HG03103 (cell line): Measurements from ENCODE around the gene CD48.
"Not testable (repeated sequence)": the region's sequence is repeated elsewhere in the genome, so short reads cannot be mapped to it uniquely, and the experiment has no call there.

ENCODE experiments used
- ATAC-seq: cut with Tn5 transposase; IDR thresholded peaks from one replicate; pipeline ENCODE4 v1.9.1; 2021; ENCODE audit warnings: low read depth; ENCODE audit not compliant: unreplicated experiment

CD48 gene

DNA sequence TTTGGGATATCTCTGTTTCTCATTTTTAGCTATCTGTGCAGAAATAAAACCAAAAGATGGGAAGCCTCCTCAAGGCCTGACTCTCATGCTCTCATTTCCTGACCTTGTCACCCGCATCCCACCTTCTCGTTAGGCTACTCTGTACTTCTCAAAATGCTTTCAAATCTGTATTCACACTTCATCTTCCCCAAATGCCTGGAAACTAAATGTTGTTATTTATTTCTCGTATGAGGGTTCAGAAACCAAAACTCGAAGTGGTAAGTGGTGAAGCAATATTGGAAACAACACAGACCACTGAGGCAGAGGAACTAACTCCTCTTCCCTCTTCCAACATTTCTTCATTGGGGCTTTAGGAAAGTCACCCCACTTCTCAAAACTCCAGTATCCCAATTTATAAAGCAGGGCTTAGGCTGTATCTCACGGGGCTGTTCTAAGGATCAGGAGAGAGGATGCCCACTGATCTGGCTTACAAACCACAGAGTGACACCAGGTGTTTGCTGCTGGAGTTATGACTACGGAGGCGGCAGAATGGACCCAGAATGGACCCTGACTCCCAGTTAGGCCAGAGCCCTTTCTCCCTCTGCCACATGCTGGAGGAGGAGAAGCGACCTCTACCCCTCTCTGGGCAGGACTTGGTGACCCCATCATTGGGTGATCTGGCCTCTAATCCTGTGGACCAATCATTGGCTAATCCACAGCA lies 31.0 kb upstream of the CD48 start:
- ATAC-seq, result no peak

DNA sequence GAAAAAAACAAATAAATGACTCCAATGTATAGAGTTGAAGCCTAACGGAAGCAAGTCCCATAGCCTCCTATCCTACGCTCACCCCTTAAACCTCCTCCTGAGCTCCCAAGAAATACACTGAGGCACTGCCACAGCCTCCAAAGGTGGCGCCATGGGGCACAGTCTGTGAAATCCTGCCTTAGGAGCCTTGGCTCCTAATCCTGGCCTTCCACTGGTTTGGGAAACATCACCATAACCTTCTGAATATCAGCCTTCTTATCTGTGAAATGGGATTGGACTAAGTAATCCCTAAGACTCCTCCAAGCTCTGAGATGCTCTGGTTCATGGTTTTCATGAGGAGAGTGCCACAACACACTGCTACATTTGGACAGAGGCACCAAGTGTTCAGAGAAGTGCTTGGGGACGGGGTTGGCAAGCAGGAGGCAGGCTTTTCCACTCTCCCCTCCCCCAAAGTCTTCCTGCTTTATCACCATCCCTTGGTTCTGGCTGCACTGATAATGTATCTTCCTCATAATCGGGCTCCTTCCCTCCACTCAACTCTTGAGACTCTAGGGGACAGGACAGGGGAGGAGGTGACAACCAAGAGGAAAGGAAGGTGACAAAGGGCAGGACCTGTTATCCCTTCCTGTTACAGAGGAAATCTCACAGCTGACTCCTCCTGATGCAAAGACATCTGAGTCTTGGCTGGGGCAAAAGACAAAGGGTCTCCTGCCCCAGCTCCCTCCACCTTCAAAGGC lies 30.2 kb upstream of the CD48 start:
- no peak for ATAC-seq

DNA sequence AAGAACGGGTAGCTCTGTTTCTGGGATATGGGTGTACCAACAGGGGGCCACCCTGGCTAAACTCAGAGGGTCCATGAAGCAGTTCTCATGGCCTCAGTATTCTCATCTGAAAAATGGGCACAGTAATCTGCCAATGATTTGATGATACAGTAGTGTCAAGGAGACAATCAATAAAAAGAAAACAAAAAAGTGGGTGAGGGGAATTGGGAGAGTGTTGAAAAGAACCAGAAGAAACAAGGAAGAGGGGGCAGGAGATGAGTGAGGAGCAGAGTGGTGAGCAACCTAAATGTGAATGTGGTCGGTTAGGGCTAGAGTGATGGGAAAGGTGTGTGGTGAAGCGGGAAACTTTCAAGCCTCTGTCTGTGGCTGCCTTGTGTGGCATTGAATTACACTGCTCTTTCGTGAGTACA lies 29.5 kb upstream of the CD48 start:
- ATAC-seq, result no peak

DNA sequence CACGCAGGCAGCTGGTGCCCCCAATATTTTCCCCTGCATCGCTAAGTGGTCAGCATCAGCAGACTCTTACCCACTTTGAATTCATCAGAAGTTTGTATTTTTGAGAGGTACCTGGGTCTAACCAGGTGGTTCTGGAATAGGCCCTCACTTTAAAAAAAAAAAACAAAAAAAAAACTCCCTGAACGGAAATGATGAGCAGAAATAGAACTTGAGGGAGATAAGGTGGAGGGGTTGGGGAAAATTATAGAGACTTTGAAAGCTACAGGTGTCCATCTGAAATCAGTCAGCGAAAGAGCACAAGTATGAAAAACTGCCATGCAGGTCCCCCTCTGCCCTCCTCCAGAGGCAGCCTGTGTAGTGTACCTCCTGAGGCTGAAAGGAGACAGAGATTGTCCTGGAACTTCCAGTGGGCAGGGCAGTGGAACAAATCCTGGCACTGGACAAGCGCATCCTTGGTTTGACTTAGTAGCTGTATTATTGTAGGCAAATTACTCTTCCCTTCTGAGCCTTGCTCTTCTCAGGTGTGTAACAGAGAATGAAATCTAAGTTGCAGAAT lies 28.6 kb upstream of the CD48 start:
- no peak for ATAC-seq

DNA sequence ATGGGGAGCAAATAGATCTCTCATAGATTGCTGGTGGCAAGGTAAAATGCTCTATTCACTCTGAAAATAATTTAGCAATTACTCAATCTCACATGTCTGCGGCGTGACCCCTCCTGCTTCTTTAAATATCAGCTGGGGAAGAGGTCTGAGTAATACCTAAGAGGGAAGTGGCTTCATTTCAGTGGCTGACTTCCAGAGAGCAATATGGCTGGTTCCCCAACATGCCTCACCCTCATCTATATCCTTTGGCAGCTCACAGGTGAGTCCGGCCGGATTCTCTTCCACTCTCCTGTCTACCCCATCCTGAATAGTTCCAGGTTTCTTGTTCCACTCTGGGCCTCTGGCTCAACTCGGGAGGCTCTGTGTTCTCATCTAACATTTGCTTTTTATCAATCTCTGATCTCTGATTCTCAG lies 27.5 kb upstream of the CD48 start, which contains the start of gene SLAMF7:
Gene SLAMF7, plus strand, starts transcription at position 150 of the 414 bp plus-strand sequence. Its CDS starts 55 bp downstream, at position 205.
- ATAC-seq, result peak; percentile 52

DNA sequence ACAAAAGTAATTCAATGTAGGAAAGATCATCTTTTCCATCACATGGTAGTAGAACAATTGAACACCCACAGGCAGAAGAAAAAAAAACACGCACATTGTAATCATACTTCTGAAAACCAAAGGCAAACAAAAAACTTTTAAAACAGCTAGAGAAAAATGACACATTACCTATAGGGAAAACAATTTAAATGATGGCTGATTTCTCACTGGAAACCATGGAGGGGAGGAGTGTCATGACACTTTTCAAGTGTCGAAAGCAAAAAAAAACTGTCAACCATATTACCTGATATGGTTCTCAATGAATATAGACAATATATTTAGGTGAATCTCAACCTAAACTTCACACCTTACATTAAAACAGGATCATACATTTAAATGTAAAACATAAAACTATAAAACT lies 26.6 kb upstream of the CD48 start:
- ATAC-seq, result no peak

- no peak for ATAC-seq
Measured at GRCh38 chr1:160734301-160734700, 22.7 kb upstream of the CD48 start.

- ATAC-seq, result no peak
Measured at GRCh38 chr1:160733898-160734297, 22.3 kb upstream of the CD48 start.

DNA sequence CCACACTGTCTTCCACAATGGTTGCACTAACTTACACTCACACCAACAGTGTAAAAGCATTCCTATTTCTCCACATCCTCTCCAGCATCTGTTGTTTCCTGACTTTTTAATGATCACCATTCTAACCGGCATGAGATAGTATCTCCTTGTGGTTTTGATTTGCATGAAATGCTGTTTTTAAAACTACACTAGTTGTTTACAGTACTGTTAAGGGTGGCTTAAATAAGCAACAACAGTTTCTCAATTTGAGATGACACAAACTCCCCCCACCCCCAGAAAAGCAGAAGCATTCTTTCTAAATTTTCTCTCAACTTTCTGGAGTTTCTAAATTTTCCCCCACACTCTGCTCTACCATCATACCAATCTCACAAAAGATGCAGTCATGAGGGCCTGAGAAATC lies 20.4 kb upstream of the CD48 start:
- no peak for ATAC-seq

DNA sequence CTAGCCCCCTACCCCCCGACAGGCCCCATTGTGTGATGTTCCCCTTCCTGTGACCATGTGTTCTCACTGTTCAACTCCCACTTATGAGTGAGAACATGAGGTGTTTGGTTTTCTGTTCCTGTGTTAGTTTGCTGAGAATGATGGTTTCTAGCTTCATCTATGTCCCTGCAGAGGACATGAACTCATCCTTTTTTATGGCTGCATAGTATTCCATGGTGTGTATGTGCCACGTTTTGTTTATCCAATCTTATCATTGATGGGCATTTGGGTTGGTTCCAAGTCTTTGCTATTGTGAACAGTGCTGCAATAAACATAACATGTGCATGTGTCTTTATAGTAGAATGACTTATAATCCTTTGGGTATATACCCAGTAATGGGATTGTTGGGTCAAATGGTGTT lies 19.9 kb upstream of the CD48 start:
- ATAC-seq, result not testable (repeated sequence)

DNA sequence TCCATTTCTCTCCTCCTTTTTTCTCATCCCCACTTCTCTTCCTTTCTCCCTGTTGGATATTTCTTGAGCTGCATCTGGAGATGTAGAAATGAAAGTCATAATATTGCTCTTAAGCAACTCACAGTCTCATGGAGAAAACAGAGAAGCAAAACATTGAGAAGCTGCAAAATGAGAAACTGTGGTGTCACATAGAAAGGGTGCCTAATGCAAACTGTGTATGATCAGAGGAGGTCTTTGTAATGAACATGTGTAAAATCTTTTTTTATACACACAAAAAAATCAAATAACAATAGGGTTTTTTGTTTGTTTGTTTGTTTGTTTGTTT lies 15.7 kb upstream of the CD48 start:
- no peak for ATAC-seq

GRCh38 chr1:160726498-160727315 lies 15.1 kb upstream of the CD48 start:
- no peak for ATAC-seq

DNA sequence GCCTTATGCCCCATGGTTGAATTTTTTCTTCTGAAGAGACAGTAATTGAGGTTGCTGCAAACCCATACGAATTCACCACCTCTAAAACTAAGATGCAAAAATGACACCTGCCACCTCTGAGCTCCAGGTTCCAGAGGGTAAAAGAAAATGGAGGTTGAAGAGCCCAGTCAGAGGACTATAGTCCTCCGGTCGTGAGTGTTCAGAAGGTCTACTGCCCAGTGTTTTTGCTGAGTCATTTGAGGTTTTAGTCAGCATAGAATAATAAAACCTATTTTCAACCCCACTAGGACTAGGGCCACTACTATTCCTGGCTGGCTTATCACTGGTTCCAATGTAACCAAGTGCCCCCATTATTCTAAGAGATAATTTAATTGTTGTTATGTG lies 14.5 kb upstream of the CD48 start:
- ATAC-seq, result no peak

GRCh38 chr1:160724465-160725242 lies 13.0 kb upstream of the CD48 start:
- no peak for ATAC-seq

DNA sequence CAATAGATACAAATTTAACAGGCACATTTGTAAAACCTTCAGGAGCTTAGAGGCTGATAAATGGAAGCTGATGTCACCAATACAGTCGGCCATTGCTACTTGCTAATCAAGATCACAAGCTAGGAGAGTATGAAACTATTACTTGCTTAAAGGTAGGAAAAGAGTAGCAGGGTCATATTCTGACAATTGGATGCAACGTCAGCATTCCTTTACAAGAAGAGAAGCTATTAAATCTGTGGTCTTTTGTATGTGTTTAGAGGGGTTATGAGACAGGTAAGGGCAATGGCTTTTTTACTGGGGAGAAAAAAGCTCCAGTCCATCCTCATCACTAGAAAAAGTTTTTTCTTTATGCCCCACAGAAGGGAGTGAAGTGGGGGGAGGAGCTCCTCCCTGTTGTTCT lies 11.7 kb upstream of the CD48 start:
- ATAC-seq, result no peak

DNA sequence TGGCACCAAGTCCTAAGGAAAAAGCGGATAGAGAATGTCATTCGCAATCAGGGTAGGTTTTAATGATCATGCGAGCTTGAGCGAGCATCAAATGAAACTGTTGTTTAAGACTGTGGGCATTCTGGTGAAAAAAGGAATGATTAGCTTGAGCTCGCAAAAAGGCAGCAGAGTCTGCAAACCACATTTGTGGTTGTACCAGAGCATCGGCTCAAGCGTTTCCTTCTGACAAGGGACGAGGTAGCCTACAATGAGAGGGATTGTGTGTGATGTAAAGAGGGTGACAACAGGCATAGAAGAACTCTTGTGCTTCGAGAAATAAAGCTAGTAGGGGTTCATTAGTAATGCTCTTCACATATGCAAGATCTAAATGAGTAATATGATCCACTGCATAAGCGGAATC lies 11.1 kb upstream of the CD48 start:
- no peak for ATAC-seq

DNA sequence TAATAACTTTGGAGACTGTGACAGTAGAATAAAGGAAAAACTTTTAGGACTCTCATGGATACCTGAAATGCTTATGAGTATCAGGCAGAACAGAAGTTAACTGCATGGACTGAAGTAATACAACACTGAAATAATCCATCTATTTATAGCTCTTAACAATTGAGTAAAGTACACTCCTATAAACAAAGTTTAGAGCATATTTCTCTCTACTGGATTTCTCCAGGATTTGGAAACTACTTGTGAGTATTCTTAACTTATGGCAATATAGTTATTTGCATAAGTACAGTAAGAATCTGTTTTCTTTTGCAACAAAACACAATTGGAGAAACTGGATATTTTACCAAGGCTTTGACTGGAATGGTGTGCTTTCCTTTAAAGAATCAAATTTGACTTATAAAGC lies 9.9 kb upstream of the CD48 start:
- ATAC-seq, result no peak

DNA sequence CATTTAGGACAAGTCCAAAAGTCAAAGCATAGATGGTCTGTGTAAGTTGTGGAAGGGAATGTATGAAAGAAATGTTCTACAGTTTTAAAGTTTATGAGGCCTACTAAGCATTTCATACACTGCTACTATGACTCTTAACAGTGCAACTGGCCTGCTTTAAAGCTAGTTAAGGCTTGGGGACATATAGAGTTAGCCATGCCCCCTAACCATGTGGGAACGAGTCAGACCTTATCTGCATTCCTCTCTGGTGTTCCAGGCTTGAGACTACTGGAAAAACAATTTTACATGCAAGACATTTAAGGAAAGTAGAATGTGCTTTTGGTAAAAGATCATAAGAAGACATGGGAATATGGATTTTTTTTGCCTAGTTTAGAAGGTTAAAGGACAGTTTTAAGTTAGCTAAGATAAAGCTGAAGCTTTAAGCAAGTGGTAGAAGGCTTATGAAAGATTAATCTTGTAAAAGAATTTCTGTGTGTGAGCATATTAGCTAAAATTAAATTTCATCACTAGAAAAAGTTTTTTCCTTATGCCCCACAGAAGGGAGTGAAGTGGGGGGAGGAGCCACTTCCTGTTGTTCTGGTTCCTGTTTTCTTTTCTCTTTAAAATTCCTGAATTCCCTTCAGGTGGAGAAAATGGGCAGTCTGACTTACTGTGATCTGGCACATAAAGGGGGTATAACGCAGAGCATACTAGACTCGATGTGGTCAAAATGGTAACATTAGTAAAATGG lies 8.9 kb upstream of the CD48 start:
- ATAC-seq, result no peak

GRCh38 chr1:160718210-160718609 lies 6.6 kb upstream of the CD48 start:
- no peak for ATAC-seq

DNA sequence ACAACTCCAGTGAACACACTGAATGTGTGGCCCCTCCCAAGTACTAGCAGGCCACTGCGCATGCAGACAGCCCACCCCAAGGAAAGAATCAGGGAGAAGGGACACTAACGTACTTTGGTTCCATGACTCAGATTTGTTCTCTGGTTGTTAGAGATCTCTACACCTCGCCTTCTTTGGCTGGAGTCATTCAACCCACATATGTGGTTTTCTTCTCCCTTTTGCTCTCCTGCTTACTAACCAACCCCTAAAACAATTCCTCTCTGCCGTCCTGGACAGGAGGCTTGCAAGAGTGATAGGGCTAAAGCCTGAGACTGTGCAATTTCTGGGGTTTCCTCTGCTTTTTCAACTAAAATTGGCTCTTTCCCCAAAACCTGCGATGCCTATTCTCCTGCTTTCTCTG lies 5.7 kb upstream of the CD48 start:
- ATAC-seq, result no peak
